HL-60/S4 treated with retinoic acid at 250 ng/mL for 4 days and 3 days (cell line): ENCODE results near the gene ABHD17A.

Experiments used
- in situ Hi-C: fragments of 300-500 bp; cut with MboI; formaldehyde crosslinking; loops from 2 replicates; pipeline ENCODE4 v1.7.0; 2022; ENCODE audit warnings: low sequenced_read_pairs

The ABHD17A gene

GRCh38 chr19:1841209-1841924 lies 43.9 kb downstream of the ABHD17A start:
- in situ Hi-C loops, result no loop called here

DNA sequence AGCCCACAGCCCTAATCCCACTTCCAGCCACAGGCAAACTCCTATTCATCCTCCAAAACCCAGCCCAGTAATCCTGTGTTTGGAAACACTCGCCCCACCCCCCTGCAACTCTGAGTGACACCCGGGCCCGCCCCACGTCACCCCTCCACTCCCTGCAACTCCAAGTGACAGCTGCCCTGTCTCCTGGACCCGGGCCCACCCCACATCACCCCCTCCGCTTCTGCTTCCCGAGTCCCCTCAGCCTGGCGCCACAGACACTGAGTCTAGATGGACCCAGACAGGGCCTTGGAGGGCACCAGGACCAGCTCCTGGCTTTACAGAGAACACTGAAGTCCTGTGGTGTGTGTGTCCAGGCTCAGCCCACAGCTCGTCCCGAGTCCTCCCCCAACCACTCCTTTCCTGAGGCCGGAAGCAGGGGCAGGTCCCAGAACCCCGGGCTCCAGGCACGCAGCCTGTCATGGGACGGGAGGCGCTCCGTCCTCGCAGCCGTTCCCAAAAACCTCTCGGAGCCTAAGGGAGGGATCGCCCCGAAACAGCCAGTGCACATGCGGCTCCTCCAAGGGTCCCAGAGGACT lies 44.7 kb downstream of the ABHD17A start:
- in situ Hi-C loops, result no loop called here

- in situ Hi-C loops, result no loop called here
These were observed 45.4 kb downstream of the ABHD17A start for GRCh38 chr19:1839658-1840540.

DNA sequence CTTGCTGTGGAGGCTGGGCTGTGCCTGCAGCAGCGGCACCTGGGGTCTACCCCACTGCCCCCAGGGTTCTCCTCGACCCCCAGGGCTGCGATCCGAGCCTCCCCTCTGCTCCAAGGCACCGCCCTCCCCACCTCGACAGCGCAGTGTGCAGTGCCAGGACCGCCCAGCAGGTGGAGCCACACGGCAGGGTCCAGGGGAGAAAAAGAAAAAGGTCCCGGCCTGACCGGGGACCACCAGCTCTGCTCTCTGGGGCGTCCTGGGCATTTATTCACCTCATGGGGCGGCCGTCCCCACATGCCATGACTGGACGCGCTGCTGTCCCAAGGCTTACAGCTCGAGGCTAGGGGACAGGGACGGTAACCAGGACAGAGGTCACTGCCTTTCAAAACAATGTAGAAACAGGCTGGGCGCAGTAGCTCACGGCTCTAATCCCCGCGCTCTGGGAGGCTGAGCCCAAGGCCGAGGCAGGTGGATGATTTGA lies 47.6 kb downstream of the ABHD17A start:
- in situ Hi-C loops, result no loop called here

DNA sequence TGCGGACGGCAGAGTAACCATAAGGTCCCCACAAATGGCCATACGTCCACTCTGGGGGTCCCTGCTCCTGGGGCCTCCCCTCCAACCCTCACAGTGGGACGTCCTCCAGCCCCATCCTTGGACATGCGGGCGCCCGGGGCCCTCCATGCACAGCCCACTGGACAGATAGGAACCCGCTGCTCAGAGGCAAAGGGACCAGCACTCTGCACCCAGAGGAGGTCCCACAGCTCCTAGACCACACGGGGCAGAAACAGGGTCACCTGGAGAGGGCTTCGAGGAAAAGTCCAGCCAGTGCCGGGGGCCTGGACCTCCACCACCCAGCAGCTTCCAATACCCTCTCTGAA lies 48.1 kb downstream of the ABHD17A start:
- in situ Hi-C loops, result no loop called here

- in situ Hi-C loops, result no loop called here
These were observed 48.7 kb downstream of the ABHD17A start for GRCh38 chr19:1836458-1837221.

DNA sequence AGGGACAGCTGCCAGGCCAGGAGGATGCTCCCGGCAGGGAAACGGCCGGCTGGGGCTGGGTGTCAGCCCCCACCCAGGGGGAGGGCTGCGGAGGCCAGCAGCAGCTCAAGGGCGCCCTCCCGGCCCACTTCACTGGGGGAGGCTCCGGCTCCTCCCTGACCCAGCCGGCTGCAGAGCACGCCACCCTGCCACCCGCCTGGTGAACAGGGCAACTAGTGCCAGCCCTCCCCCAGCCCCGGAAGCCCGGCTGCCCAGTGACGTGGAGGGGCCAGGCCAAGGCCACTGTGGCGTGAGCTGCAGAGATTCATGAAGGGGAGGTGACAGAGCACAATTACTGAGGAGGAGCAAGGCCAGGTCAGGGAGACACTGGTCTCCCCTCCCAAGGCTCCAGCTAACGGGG lies 51.8 kb downstream of the ABHD17A start:
- in situ Hi-C loops, result no loop called here

DNA sequence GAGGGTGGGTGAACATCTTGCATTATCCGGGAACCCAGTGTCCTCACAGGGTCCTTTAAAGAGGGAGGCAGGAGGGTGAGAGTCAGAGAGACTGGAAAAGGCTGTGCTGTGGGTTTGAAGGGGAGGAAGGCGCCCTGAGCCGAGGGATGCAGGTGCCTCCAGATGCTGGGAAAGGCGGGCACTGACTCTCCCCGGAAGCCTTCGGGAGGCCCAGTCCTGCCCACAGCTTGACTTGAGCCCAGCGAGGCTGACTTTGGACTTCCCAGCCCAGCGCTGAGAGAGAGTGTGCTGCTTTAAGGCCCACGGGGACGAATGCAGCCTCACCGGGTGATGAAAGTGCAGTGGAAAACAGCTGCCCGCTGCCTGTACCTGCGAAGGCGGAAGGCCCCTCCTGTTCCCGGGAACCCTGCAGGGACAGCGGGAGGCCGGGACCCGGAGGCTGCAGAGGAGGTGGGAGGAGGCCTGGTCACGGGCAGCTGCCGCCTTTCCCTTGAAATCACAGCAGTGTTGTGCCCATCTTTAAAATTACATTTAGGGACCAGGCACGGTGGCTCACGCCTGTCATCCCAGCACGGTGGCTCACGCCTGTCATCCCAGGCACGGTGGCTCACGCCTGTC lies 53.1 kb downstream of the ABHD17A start:
- in situ Hi-C loops, result no loop called here

GRCh38 chr19:1830978-1831377 lies 54.3 kb downstream of the ABHD17A start:
- in situ Hi-C loops, result no loop called here

GRCh38 chr19:1830568-1830967 lies 54.7 kb downstream of the ABHD17A start:
- in situ Hi-C loops, result no loop called here

- in situ Hi-C loops, result no loop called here
These were observed 55.3 kb downstream of the ABHD17A start for GRCh38 chr19:1829958-1830357.

DNA sequence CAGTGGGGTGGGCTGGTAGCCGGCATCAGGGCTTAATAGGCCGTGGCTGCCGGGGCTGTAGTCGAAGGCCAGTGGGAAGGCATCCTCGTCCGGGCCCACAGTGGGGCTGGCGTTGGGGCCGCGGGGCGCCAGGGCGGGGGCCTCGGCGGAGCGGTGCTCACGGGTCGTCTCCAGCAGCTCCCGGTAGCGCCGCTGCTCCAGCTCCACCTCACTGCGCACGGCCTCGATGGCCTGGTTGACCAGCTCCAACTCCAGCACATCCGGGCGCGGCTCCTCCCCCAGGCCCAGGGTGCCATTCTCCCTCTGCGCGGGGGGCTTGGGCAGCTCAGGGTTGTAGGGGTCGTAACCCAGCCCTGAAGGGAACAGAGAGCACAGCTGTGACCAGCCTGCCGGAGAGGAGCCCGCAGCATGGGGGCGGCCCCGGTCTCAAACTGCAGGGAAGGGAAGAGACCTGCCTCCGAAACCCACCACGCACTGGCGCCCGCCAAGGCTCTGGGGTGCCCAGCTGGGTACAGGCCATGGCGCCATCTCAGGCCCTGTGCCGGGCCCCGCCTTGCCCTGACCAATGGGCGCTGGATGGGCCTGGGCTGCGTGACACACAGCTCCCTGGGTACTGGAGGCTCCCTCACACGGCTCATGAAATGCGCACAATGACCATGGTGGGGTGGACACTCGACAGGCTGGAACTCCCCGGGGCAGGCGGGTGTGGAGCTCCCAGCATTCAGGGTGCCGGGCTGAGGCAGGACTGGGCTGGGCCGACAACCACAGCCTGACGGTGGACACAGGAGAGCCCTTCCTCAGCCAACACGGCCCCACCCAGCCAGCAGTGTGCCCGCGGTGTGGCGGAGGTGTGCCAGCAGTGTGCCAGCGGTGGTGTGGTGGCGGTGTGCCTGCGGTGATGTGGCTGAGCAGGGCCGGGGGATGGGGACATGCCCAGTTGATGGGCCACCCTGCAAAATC lies 56.7 kb downstream of the ABHD17A start:
- in situ Hi-C loops, result no loop called here

GRCh38 chr19:1827566-1828278 lies 57.6 kb downstream of the ABHD17A start:
- in situ Hi-C loops, result no loop called here
